ENCODE results near the gene CNTNAP4. TPM values are rescaled to one million over a fixed set of nuclear protein-coding genes. Genes with fewer than 3 reads are reported as not detected.
A peak's percentile ranks its signal among the peaks of the same experiment; 100 is the strongest.

Gene CNTNAP4
- total and polyA plus RNA-seq, 2 of the 13 experiments (the other 11 are each of a cell fraction or from before 2014, with no cell fraction given), result not detected

- Histone ChIP-seq H3K4me2 (ENCODE audit: low read depth, low read length) (no peak overlapping the region), H3K27me3 (ENCODE audit: control insufficient read depth in 1 of 2, insufficient read depth in 2 of 2, low read length in 2 of 2) (no peaks in the 10 kb centered on the region), H3K27ac (ENCODE audit: extremely low read length, insufficient read depth, low read length) (no peak overlapping the region), H2AFZ (ENCODE audit: low read length) (no peak overlapping the region), H3K9ac (ENCODE audit: insufficient read depth, low read depth, low read length) (no peak overlapping the region), H4K20me1 (ENCODE audit: insufficient read depth, low read length) (no peaks in the 10 kb centered on the region), H3K9me3 (ENCODE audit: low read length) (no peaks in the 10 kb centered on the region), H3K79me2 (ENCODE audit: insufficient read depth, low read length) (no peaks in the 10 kb centered on the region), H3K36me3 (replicated peaks in 1 of 2; ENCODE audit: control insufficient read depth in 1 of 2, insufficient read depth in 2 of 2, low read length in 2 of 2) (no peaks in the 10 kb centered on the region), H3K4me3 (replicated peaks in 1 of 3; ENCODE audit: insufficient read depth in 1 of 3, low read depth in 2 of 3, low read length in 3 of 3) (no peak overlapping the region), H3K4me1 (ENCODE audit: insufficient read depth, low read length) (no peaks in the 10 kb centered on the region)
- POLR2A ChIA-PET, result no interaction called here
- WGBS (ENCODE audit: low lambda C conversion rate), result 67% methylated on average over 4 of the region's 4 CpGs
- ATAC-seq (no peak), DNase-seq (ENCODE audit: low spot score) (no peak), FAIRE-seq (no peak)
- no TSS peak for BruUV-seq (replicated peaks)
- TF ChIP-seq ZBTB25 (CRISPR knock-in tag; IDR thresholded peaks at IDR 0.05) (no peak), MAFK (conservative IDR thresholded peaks at IDR 0.05 in 1 of 2, IDR thresholded peaks at IDR 0.05 in 1 of 2; ENCODE audit: low read length in 2 of 2) (peak; percentile 87 to 92), MAFF (IDR thresholded peaks at IDR 0.05; ENCODE audit: low read depth, low read length) (peak; percentile 89)
- in situ Hi-C loops (cut with HindIII; ENCODE audit: extremely low pct_ligation_motif_present, low pct_unique_long_range_greater_than_20kb) (no loop called here), intact Hi-C loops (cut with micrococcal nuclease; ENCODE audit: unreplicated experiment) (no loop called here)
- CTCF ChIA-PET (ENCODE audit: low intra/inter-chr PET ratio, low total read pairs), result no interaction called here
Observed at GRCh38 chr16:76607317-76607716, 330.1 kb downstream of the CNTNAP4 start.

Small RNA genes lying within 50 kb of the gene (small RNA-seq; reads per million reads assigned to genes)
- gene RF00133 (ENCODE audit: insufficient read depth in 2 of 3, insufficient read length in 3 of 3, low read depth in 2 of 3, low replicate concordance in 1 of 3) (0 reads per million in 3 experiments), gene RN7SKP233 (ENCODE audit: insufficient read depth in 2 of 3, insufficient read length in 3 of 3, low read depth in 2 of 3, low replicate concordance in 1 of 3) (0 reads per million in 3 experiments)

All from HepG2 (cell line).